Measurements from ENCODE around the gene CHRNA9.

- TF ChIP-seq CTCF (IDR thresholded peaks at IDR 0.05), result no peak
- no peak for TF ChIP-seq ZNF317 (CRISPR knock-in tag; IDR thresholded peaks at IDR 0.05; ENCODE audit: borderline replicate concordance, low read depth)
- TF ChIP-seq SMAD4 (CRISPR knock-in tag; IDR thresholded peaks at IDR 0.05), result no peak
- TF ChIP-seq FOXK1 (CRISPR knock-in tag; IDR thresholded peaks at IDR 0.05), result no peak
- no peak for TF ChIP-seq USF2 (CRISPR knock-in tag; IDR thresholded peaks at IDR 0.05)
- no peak for TF ChIP-seq PRDM15 (CRISPR knock-in tag; IDR thresholded peaks at IDR 0.05)
- TF ChIP-seq IRF2 (CRISPR knock-in tag; IDR thresholded peaks at IDR 0.05; ENCODE audit: borderline replicate concordance, low read depth), result no peak
- TF ChIP-seq JAZF1 (CRISPR knock-in tag; IDR thresholded peaks at IDR 0.05), result no peak
- TF ChIP-seq MXD4 (CRISPR knock-in tag; IDR thresholded peaks at IDR 0.05; ENCODE audit: borderline replicate concordance), result no peak
- TF ChIP-seq TP53 (CRISPR knock-in tag; IDR thresholded peaks at IDR 0.05), result no peak
Measured at GRCh38 chr4:40288566-40288965, 46.6 kb upstream of the CHRNA9 start.

All from WTC11 (cell line).